HepG2 (cell line): Measurements from ENCODE around the gene UBXN2A. TPM values are rescaled to one million over a fixed set of nuclear protein-coding genes. Genes with fewer than 3 reads are reported as not detected.

Experiments
- ATF6 ChIP-seq: sonication (generic); formaldehyde crosslinking; conservative IDR thresholded peaks from 2 replicates; pipeline ENCODE4 v1.4.0; 2020; ENCODE audit warnings: missing genetic modification reagents
- DPF2 ChIP-seq: sonication (generic); formaldehyde crosslinking; IDR thresholded peaks from 2 replicates; pipeline ENCODE4 v1.4.0; 2020; ENCODE audit warnings: mild to moderate bottlenecking, low read depth, missing genetic modification reagents, borderline replicate concordance
- IRF9 ChIP-seq: sonication (generic); formaldehyde crosslinking; IDR thresholded peaks from 2 replicates; pipeline ENCODE4 v1.8.0; 2022; ENCODE audit warnings: missing genetic modification reagents, mild to moderate bottlenecking, borderline replicate concordance
- ISL2 ChIP-seq: sonication (generic); formaldehyde crosslinking; IDR thresholded peaks from 2 replicates; pipeline ENCODE4 v1.5.0; 2020; ENCODE audit warnings: missing genetic modification reagents
- PAX8 ChIP-seq: sonication (generic); formaldehyde crosslinking; IDR thresholded peaks from 2 replicates; pipeline ENCODE4 v1.8.0; 2022; ENCODE audit warnings: mild to moderate bottlenecking, missing genetic modification reagents, borderline replicate concordance
- RERE ChIP-seq: IDR thresholded peaks from 2 replicates; pipeline ENCODE4 v1.6.1; 2016; ENCODE audit warnings: low read depth, missing genetic modification reagents, missing compliant biosample characterization
- SATB2 ChIP-seq: sonication (generic); formaldehyde crosslinking; IDR thresholded peaks from 2 replicates; pipeline ENCODE4 v1.5.0; 2020; ENCODE audit warnings: missing genetic modification reagents
- SETDB1 ChIP-seq: sonication (generic); formaldehyde crosslinking; IDR thresholded peaks from 2 replicates; pipeline ENCODE4 v1.5.1; 2020; ENCODE audit warnings: missing genetic modification reagents, mild to moderate bottlenecking, borderline replicate concordance
- SP2 ChIP-seq: sonication (generic); formaldehyde crosslinking; IDR thresholded peaks from 2 replicates; pipeline ENCODE4 v1.5.1; 2020; ENCODE audit warnings: mild to moderate bottlenecking, missing genetic modification reagents
- TMF1 ChIP-seq: sonication (generic); formaldehyde crosslinking; IDR thresholded peaks from 2 replicates; pipeline ENCODE4 v1.8.1; 2022; ENCODE audit warnings: low read depth, missing genetic modification reagents
- YEATS4 ChIP-seq: sonication (generic); formaldehyde crosslinking; IDR thresholded peaks from 2 replicates; pipeline ENCODE4 v1.4.0; 2020; ENCODE audit warnings: missing genetic modification reagents, borderline replicate concordance
- ZBTB7A ChIP-seq: sonication (generic); formaldehyde crosslinking; IDR thresholded peaks from 2 replicates; pipeline ENCODE4 v1.8.0; 2022; ENCODE audit warnings: mild to moderate bottlenecking, missing genetic modification reagents
- ZFP91 ChIP-seq: sonication (generic); formaldehyde crosslinking; IDR thresholded peaks from 2 replicates; pipeline ENCODE4 v1.9.0; 2022; ENCODE audit warnings: missing genetic modification reagents, mild to moderate bottlenecking, borderline replicate concordance
- ZMAT3 ChIP-seq: sonication (generic); formaldehyde crosslinking; conservative IDR thresholded peaks from 2 replicates; pipeline ENCODE4 v1.7.0; 2021; ENCODE audit warnings: missing genetic modification reagents
- ZNF136 ChIP-seq: sonication (generic); formaldehyde crosslinking; IDR thresholded peaks from 2 replicates; pipeline ENCODE4 v1.8.1; 2022; ENCODE audit warnings: low read depth, mild to moderate bottlenecking, moderate library complexity, missing genetic modification reagents
- ZNF776 ChIP-seq: sonication (generic); formaldehyde crosslinking; IDR thresholded peaks from 2 replicates; pipeline ENCODE4 v1.4.0; 2020; ENCODE audit warnings: mild to moderate bottlenecking, missing genetic modification reagents
- ZNF878 ChIP-seq: sonication (generic); formaldehyde crosslinking; IDR thresholded peaks from 2 replicates; pipeline ENCODE4 v1.8.1; 2023; ENCODE audit warnings: mild to moderate bottlenecking, missing genetic modification reagents, moderate library complexity
- polyA plus RNA-seq, 8 experiments: library from polyadenylated mRNA; depleted of rRNA in 3 of 8; stranded (reverse) in 7 of 8; unstranded in 1 of 8; fragments of >200 nt; fragmentation: Illumina TruSeq in 4 of 8; extraction: Trizol in 4 of 8; gene quantifications; 2 replicates each; pipeline versions ENCODE4 v1.2.1 to v1.2.3, GENCODE V29; 2011 to 2016; ENCODE audit warnings: low read depth in 4 of 8, missing spikeins in 1 of 8, mixed read lengths in 1 of 8; ENCODE audit not compliant: insufficient read depth in 1 of 8
- total RNA-seq, 5 experiments: library from RNA; depleted of rRNA; stranded (reverse); fragments of >200 nt; fragmentation: Illumina TruSeq; extraction: Trizol; gene quantifications; 2 replicates each; pipeline ENCODE4 v1.2.3, GENCODE V29; 2016; ENCODE audit warnings: low read depth in 1 of 5

UBXN2A gene
- total and polyA plus RNA-seq, 2 of the 13 experiments (the other 11 are each of a cell fraction or from before 2014, with no cell fraction given) = 8.3 to 20.9 TPM

- TF ChIP-seq SETDB1 (CRISPR knock-in tag) (no peak), SP2 (CRISPR knock-in tag) (peak; percentile 96), RERE (0 out of 2 replicates have a peak, but pooled peaks have one; percentile 23), ZNF776 (CRISPR knock-in tag) (peak; percentile 83), ZNF878 (CRISPR knock-in tag) (no peak), SATB2 (CRISPR knock-in tag) (no peak), YEATS4 (CRISPR knock-in tag) (peak; percentile 54; the same call in 1 of the 2 replicates), ZNF136 (CRISPR knock-in tag) (no peak), TMF1 (CRISPR knock-in tag) (no peak), IRF9 (peak; percentile 45; the same call in 1 of the 2 replicates), PAX8 (no peak), ATF6 (CRISPR knock-in tag) (peak; percentile 73; the same call in 1 of the 2 replicates), ZMAT3 (CRISPR knock-in tag) (0 out of 2 replicates have a peak, but pooled peaks have one; percentile 48), DPF2 (CRISPR knock-in tag) (no peak), ISL2 (CRISPR knock-in tag) (peak; percentile 37; the same call in 1 of the 2 replicates), ZBTB7A (peak; percentile 82; the same call in 1 of the 2 replicates), ZFP91 (CRISPR knock-in tag) (peak; percentile 73)
Measured at GRCh38 chr2:24046930-24047702, 106.9 kb downstream of the UBXN2A start, which contains the start of gene WDCP (continued).
